HS-5 (cell line): ENCODE results near the gene GOT2.
"Not testable (repeated sequence)": the region's sequence is repeated elsewhere in the genome, so short reads cannot be mapped to it uniquely, and the experiment has no call there.

Experiments
- DNase-seq: peaks from one replicate; pipeline ENCODE4 v3.0.0-alpha.2; 2012; ENCODE audit warnings: low read depth

GOT2 gene

DNA sequence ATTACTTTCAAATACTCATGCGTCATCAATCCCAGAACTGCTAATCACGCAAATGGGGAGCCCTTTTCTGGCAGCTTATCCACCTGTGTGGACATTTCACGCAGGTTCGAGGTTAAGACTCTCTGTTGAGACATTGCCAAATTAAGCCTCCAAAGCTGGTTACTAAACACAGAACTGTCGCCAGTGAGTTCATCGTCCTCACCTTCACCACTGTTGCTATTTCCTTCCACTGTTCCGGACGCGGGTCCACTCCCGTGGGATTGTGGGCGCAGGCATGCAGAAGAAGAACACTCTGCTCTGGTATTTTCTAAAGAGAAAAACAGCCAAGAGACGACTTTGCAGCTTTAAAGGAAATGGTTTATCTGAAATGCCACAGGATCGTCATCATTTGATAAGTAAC is 16.1 kb downstream of the GOT2 start:
- no peak for DNase-seq

DNA sequence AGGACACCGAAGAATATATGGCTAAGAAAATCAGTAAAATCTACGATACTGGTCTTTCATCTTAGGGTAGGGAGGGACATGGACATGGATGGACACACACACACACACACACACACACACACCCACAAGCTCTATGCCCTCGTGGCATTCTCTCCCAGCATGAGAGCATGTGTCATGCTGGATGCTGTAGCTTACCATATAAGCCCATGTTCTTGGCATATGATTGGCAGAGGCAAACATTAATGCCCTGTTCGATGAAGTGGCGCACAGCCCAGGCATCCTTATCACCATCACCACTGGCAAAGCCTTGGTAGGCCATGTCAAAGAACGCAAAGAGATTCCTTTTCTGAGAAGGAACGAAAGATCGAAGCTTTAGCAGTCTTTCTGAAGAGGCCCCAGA is 17.6 kb downstream of the GOT2 start:
- no peak for DNase-seq

DNA sequence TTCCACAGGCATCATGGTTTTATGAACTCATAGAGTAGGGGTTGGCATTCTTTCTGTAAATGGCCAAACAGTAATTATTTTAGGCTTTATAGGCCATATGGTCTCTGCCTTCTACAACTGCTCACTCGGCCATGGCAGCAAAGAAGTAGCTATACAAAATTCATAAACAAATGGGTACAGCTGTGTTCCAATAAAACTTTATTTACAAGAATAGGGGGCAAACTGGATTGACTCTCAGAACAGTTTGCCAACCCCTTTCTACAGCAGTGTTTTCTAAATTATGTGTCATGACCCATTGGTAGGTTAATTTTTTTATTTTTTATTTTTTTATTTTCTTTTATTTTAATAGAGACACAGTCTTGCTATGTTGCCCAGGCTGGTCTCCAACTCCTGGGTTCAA is 20.4 kb downstream of the GOT2 start:
- DNase-seq = no peak

DNA sequence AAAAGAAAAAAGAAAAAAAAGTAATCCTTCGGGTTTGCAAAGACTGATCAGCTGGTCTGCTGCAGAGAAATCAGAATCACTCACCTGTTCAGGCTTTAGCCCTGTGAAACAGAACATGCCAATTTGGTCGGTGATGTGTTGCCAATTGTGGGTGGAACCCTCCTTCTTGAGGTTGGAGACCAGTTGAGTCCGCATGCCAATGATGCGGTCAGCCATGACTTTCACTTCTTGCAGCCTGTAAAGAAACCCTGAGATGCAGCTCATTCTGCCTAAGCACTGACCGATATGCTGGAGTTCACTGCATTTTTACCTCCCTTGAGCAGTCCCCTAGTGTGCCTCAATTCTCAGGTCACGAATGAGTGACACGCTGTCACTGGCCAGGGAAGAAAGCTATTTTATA is 24.8 kb downstream of the GOT2 start:
- no peak for DNase-seq

DNA sequence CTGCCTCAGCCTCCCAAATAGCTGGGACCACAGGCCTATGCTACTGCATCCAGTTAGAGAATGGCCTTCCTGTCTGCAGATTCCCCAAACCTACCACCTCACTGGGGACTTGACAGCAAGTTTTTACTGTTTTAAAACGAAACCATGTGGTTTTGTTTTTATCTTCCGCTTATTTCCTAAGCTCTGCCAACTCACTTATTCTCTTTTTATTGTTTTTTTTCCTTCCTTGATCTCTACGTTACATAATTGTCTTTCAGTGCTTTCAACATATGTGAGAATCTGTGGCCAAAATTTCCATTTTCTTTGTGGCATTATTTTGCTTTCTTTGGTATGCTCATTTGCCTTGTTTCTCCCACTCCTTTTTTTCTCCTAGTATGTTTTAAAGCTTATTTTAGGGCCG is 35.0 kb downstream of the GOT2 start:
- no peak for DNase-seq

DNA sequence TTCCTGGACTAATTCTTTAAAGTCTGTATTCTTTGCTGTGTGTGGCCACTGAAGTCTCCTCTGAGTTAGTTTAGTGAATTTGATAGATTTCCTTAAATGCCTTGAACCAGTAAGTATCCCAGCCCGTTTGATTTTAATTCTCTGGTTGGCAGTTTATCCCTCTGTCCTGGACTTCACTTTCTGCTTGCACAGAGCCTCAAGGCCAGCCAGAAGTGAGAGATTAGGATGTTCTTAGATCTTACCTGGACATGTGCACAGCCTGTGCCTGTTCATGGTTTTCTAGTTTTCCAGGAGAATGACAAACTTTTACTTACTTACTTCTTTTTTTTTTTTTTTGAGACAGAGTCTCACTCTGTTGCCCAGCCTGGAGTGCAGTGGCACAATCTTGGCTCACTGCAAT is 38.7 kb downstream of the GOT2 start:
- DNase-seq = no peak

DNA sequence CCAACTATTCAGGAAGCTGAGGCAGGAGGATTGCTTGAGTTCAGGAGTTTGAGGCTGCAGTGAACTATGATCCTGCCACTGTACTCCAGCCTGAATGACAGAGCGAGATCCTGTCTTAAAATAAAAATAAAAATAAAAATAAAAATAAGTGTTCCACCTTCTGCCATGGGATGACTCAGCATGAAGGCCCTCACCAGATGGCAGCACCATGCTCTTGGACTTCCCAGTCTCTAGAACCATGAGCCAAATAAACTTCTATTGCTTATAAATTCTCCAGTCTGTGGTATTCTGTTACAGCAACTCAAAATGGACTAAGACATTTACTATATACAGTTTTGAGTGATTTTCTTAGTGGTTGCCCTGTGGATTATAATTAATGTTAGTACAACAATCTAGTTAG is 41.7 kb downstream of the GOT2 start:
- no peak for DNase-seq

DNA sequence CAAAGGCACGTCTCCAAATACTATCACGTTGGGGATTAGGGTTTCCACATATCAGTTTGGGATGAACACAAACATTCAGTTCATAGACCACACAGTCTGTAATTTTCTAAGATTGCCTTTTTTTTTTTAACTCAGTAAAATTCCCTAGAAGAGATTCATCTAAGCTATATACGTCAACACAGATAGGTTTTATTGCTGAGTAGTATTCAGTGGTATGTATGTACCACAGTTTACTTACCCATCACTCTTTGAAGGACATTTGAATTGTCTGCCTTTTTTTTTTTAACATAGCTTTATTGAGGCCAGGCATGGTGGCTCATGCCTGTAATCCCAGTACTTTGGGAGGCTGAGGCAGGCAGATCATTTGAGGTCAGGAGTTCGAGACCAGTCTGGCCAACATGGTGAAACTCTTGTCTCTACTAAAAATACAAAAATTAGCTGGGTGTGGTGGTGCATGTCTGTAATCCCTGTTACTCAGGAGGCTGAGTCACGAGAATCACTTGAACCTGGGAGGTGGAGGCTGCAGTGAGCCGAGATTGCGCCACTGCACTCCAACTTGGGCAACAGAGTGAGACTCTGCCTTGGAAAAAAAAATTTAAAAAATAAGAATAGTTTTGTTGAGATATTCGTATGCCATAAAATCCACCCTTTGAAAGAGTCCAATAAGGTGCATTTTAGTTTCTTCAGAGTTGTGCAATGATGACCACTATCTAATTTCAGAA is 47.0 kb downstream of the GOT2 start:
- peak; percentile 35 for DNase-seq

DNA sequence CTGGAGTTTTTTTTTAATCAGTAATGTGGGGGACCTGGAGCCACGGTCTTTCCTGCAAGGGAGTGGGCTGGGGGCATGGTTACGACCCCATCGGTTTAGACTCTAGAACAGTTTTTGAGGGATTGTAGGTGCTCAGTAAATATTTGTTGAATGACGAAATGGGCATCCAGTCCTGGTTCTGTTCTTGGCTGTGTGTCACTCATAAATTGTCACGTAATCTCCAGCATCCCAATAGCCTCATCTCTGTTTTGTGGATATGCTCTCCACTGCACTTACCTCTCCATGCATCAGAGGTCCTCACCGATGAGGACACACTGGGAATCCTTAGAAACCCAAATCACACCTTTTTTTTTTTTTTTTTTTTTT is 49.0 kb downstream of the GOT2 start:
- no peak for DNase-seq

DNA sequence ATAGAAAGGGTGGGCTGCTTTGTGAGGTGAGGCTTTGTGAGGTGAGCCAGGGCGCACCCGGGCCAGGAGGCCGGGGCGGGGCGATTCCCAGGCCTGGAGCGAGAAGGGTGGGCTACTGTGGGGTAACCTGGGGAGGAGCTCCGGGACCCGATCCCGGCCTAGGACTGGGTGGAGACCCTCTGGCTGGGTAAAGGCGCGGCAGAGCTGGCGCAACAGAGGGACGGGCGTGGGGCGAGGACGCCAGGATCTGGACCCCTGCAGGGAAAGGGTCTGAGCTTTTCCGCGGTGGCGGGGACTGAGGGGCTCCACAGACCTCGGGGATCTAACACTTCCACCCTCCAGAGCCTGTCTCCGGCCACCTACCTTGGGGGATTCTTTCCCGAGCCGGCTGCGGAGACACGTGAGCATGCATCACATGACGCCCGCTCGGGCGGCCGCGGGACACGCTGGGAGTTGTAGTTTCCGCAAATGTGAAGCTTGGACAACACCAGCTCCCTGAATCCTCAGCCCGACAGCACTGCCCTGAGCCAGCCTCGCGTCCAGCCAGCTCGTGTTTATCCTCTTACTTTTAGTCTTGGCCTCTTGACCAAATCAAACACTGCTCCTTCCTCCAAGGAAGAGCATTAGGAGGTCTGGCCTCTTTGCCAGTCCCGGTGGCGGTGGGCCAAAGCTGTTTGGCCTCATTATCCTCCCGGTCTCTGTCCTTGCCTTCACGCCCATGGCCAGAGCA is 49.6 kb downstream of the GOT2 start, which contains the start of gene SLC38A7:
Gene SLC38A7, minus strand, starts transcription at position 417 of the 730 bp plus-strand sequence. CDS start 4,644 bp downstream, outside the sequence.
- peak; percentile 45 for DNase-seq

DNA sequence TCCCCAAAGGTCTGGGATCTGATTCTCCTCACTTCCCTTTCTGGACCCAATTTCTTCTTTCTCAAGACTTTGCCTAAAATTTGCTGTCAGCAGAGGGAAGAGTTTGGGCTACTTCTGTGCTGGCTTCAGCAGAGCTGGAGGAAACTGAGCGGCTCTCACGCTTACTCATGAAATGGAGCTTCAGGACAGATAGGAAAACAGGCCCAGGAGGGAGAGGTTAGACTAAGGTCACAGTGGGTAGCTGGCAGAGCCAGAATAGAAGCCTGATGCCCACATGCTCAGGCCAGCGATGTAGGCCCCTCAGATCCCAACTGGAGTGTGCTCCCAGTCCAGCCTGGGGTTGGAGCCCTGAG is 50.1 kb downstream of the GOT2 start:
- no peak for DNase-seq

DNA sequence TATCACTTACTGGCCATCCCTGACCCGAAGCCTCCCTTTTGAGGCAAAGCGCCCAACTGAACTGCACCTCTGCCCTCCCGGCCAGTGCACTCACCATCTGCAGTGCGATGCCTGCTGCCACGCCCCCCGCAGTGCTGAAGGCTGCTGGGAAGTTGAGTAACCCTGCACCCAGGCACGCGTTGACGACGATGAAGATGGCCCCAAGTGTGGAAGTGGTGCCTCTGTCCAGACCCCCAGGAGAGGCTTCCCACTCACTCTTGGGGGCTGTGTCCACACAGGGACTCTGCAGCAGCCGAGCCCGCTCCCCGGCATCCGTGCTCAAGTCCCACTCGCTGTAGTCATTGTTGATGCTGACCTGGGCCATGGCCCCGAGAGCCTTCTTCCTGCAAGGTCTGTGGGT is 54.4 kb downstream of the GOT2 start:
- no peak for DNase-seq

DNA sequence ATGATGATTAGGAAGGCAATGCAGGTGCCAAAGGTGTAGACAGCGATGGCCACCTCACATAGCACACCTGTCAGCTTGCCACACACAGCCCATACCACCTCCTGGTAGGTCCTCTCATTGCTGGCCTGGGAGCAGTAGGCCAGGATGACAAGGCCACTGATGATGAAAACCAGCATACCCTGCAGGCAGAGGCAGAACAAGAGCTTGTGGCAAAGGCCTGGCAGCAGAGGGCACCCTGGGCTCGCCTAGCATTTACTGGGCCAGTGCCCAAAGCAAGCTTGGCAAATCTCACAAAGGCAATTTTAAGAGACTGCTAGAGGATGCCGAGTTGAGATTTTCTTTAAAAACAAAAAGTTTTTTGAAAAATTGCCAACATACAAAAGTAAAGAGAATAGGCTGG is 55.4 kb downstream of the GOT2 start:
- no peak for DNase-seq

DNA sequence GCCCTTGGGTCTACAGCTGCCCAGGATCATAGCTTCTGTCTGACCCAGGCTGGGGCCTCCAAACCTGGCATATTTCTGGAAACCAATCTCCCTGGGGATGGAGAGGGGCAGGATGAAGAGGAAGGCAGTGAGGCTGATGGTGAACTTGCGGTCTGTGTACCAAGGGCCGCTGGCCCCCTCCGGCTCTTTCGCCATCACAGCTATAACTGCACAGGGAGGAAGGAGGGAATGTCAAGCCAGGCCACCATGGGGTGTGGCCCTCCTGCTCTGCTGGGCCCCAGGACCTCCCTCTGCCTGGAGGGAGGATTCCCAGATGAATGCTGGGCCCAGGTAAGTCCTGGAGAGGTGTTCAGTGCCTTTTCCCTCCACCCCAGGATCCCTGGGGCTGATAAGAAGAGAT is 55.8 kb downstream of the GOT2 start:
- no peak for DNase-seq

DNA sequence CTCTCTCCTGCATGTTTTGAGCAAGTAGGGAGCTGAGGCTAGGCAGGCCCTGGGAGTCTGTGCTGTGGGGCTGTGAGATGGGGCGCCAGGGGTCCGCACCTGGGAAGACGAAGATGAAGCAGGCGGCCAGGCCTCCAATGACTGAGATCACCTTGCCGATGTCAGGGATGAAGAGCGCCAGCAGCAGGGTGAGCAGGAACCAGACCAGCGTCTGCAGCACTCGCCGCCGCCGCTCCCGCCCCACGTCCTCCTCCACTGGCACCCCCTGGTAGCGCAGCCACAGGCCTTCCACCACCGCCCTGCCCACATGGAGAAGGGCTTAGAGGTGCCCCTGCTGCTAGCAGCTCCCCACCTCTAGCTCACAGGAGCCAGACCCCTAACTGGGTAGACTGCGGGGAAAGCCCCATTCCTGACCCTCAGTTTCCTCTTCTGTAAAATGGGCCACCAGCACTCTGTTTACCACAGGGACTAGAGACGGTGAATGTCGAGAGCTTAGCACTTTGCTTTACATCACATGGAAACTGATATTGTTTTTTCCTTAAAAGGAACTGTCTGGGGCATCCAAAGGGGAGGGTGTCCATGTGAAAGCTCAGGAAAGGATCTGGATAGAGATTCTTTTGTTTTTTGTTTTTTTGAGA is 63.1 kb downstream of the GOT2 start:
- no peak for DNase-seq

DNA sequence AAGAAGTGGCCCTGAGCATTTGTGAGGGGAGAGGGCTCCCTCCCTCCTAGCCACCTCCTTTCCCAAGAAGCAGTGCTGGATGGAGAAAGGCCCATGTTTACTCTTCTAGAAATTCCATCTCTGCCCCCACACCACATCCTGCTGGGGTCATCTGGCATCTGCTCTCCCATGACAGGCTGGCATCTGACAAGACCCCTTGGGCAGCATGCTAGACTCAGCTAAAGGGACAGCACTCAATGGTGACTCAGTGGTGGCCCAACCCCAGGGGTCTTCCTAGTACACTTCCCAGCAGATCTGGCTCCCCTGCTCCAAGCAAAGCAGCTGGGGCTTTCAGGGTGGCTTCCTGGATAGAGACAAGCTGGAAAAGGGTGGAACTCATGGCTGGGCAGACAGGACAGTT is 63.9 kb downstream of the GOT2 start:
- no peak for DNase-seq

DNA sequence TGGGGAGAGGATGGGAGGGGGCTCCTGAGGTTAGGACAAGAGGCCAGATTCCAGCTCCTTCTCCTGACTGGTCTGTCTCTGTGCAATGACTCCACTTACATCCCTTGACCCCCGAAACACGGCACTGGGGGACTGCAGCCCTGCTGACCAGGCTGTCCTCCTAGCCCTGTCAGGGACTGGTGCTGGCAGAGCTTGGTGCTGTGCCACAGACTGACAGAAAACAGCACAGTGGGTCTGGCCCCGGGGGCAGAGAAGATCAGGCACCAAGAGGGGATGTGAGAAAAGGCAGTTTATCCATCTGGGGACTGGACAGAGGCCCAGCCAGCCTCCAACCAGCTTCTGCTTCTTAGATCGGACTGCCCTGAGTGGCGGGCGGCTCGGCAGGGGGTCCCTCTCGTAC is 68.9 kb downstream of the GOT2 start:
- DNase-seq = no peak

DNA sequence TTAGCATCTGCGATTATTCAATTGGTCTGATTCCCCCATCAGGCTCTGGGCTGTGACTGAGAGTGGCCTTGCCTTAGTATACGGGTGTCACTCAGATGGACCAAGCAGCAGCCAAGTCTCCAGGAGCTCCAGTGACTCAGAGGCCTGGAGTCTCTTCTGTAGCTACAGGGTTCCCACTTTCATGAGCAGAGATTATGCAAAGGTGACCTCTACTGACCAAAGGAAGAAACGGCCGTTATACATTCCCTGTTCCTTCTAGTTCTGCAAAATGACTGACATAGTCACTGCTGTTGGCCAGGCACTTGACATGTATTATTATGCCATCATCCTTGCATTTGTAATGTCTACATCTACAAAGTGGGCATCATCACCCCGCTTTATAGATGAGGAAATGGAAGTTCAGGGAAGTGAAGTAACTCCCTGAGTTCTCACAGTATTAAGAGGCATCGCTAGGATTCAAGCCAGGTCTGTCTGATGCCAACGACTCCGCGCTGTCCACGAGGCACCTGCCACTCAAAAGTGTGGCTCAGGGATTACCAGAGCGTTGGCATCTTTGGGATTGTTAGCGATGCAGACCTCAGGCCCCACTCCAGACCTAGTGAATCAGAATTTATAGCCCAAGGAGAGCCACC is 72.8 kb downstream of the GOT2 start:
- DNase-seq = peak; percentile 78

DNA sequence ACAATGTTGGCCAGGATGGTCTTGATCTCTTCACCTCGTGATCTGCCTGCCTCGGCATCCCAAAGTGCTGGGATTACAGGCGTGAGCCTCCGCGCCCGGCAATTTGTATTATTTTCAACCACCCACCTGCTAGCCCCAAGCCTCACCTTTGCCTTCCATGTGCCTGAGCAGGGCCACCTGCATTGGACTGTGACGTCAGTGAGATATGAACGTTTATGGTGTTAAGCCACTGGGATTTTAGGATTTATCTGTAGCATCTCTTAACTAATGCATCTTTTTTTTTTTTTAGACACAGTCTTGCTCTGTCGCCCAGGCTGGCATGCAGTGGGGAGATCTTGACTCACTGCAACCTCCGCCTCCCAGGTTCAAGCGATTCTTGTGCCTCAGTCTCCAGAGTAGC is 74.2 kb downstream of the GOT2 start:
- DNase-seq = not testable (repeated sequence)

DNA sequence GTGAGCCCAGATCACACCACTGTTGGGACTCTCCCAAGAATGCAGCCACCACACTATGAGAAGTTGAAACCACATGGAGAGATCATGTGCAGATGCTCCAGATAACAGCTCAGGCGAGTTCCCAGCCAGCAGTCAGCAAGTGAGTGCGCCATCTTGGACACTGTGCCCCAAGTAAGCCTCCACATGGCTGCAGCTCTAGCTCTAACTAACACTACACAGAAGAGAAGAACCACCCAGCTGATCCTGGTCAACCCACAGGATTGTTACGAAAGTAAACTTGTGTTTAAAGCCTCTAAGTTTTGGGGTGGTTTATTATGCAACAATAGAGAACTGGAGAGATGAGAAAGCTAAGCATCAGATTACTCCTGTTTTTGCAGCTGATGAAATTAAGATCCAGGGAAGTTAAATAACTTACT is 75.3 kb downstream of the GOT2 start:
- DNase-seq = no peak
